Activated CD4-positive, alpha-beta T cell treated with anti-CD3 and anti-CD28 coated beads for 24 hours (primary cell): ENCODE results near the gene MTFR1L.

ENCODE experiments used
- DNase-seq, 2 donors: peaks; one replicate each; pipeline ENCODE4 v3.0.0-alpha.2; 2020; ENCODE audit warnings: low read depth in 2 of 2

Gene MTFR1L

DNA sequence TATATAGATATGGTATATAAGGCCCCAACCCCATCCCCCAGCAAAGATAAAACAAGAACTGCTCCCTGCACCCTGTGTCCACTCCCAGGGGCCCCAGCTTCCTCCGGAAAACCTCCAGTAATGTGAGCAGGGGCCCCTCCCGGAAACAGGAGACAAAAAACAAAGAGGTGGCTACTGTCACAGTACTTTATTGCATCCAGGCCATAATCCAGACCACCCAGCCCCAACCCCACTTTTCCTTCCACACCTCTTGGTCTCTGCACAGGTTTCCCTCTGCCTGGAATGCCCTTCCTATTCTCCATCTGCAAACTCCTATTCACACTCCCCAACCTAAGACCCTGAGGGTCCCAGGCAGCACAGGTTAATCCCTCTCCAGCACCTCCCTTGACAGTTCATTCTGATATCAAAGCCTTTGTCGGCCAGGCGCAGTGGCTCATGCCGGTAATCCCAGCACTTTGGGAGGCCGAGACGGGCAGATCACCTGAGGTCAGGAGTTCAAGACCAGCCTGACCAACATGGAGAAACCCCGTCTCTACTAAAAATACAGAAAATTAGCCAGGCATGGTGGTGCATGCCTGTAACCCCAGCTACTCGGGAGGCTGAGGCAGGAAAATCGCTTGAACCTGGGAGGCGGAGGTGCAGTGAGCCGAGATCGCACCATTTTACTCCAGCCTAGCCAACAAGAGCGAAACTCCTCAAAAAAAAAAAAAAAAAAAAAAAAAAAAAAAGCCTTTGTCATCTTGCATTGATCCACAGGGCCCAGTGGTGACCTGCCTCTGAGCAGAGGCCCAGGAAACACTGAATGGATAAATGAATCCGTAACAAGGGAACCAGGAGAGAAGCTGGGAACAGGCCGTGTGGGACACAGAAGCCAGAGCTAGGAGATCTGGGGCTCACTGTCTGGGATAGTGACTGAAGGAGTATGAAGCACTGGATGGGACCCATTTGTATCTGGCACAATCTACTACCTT is 41.8 kb downstream of the MTFR1L start:
- no peak for DNase-seq

DNA sequence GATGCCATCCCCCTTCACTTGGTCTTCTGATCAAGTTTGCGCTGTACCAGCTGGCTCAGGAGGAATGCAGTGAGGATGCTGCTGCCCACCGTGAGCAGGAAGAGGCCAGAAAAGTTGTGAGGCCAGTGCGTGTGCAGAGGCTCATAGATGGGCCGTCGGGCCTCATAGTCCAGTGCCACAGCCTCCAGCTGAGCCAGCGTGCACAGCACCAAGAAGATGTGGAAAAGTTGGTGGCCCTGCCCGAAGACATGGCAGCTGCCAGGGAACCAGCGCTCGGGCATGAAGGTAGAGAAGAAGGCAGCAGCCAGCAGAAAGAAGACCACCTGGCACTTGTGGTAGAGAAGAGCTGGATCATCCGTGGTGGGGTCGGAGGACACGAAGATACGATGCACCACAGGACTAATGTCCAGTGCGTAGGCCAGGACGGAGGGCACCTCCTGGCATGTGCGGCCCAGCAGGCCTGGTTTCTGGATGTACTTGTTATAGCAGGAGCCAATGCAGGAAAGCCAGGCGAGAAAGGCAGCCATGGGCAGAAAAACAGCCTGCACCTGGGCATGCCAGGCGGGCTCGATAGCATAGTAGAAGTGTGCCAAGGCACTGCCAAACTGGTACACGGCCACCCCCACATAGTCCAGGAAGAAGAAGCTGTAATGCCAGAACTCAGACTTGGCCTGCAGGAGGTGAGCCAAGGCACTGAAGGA is 43.2 kb downstream of the MTFR1L start:
- no peak for DNase-seq

DNA sequence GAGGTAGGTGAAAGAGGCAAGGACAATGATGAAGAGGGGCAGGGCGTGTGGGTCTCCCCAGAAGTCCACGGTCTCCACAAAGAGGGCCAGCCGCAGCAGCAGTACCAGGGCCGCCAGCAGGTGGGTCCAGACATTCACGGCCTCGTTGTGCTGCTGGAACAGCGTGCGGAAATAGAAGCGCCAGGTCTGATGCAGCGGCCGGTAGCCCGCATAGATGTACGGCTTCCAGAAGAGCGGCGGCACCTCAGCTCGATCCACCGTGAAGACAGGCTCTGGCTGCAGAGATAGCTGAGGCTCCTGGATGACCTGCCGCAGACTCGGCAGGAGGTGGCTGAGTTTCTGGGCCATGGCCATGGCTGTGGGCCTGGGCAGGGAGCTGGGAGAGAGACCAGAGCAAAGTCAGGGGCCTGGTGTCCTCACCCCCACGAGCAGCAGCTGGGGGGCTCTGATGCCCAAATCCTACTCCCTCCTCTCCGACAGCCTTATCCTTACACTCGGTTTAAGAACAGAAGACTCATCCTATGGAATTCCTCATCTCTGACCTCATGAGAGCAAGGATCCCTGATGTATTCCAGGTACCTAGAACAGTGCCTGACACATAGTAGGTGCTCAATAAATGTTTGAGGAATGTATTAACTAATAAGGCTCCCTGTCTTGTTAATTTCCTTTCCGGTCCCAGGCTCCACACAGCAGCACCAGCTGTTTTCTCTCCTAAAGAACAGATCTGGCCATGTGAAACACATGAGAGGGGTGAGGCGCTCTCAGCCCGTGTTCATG is 43.9 kb downstream of the MTFR1L start:
- DNase-seq: no peak

DNA sequence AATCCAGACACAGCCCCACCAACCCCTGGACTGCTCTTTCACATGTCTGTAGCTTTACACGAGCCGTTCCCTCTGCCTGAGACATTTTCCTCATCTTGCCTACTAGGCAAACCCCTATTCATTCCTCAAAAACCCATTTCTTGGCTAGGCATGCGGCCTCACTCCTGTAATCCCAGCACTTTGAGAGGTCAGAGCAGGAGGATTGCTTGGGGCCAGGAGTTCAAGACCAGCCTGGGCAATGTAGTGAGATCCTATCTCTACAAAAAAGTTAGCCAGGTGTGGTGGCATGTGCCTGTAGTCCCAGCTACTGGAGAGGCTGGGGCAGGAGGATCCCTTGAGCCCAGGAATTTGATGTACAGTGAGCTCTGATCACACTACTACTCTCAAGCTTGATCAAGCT is 44.7 kb downstream of the MTFR1L start:
- no peak for DNase-seq

- DNase-seq: no peak
Measured at GRCh38 chr1:25866288-25866687, 46.5 kb downstream of the MTFR1L start.

DNA sequence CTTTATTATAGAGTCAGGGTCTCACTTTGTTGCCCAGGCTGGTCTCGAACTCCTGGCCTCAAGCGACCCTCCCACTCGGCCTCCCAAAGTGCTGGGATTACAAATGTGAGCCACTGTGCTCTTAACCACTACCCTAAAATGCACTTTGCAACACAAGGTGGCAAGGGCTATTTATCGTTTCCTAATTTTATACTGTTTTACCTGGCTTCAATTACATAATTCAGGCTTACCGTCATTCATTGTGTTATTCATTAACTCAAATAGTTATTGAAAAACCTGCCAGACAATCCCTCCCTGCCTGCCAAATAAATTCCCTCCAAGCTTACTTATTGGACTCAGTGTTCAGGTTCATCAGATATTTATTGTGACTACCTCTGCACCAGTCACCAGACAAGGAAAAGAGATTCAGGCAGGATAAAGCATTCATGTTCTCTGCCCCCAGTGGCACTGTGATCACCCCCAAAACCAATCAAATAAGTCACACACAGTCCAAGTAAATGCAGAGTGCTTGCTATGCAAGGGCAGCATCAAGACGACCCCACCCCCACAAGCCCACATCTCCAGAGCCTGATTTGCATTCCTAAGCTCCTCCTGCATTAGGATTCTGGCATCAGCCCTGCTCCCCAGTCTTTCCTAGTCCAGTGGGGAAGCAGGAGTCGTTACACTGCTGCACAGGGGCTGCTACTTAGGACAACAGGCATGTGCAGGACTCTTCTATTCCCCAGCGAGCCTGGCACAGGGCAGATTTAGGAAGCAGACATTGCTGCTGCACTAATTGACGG is 47.6 kb downstream of the MTFR1L start:
- DNase-seq: no peak

- DNase-seq: no peak
Measured at GRCh38 chr1:25869909-25870606, 50.3 kb downstream of the MTFR1L start.

DNA sequence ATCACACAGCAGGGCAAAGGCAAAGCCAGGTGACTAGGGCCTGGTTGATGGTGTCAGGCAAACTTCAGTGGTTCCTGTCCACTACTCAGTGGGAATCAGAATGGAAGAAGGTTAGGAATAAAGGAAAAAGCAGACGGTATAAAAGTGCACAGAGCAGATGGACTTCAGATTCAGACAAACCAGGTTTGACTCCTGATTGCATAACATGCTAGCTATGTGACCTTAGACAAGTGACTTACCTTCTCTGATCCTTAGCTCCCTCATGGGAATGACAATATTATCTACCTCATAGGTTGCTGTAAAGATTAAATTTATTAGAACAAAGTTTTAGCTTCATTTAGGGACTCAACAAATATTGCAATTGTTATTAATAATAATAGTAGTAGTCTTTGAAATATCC is 50.9 kb downstream of the MTFR1L start:
- no peak for DNase-seq

DNA sequence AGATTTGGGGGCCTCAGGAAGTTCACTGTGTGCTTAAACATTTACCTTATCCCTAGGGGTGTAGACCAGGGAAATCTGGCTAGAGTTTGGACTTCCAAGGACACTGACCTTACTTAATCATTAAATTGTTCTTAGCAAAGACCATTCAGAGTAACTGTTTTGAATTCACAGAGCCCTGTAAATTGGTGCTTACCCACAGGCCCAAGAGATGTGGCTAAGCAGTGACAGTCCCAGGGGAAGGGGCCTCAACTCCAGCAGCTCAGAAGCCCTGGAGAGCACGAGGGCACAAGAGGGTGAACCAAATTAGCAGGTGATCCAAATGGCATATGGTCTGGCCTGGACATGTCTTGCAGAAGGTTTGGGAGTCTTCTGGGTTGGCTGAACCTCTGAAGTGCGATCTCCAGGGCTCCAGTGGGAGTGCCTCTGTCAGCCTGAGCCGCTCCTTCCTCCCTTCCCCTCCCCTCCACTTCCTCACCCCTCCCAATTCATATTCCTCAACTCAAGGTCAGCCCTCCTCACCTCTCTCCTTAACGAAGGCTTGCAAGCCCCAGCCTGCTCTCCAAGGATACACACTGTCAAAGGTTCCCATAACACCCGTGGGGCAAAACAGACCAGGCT is 51.4 kb downstream of the MTFR1L start:
- no peak for DNase-seq

GRCh38 chr1:25871704-25872494 is 52.1 kb downstream of the MTFR1L start:
- DNase-seq: no peak

GRCh38 chr1:25872713-25873112 is 53.0 kb downstream of the MTFR1L start:
- no peak for DNase-seq

- no peak for DNase-seq
Measured at GRCh38 chr1:25873120-25873519, 53.4 kb downstream of the MTFR1L start.

DNA sequence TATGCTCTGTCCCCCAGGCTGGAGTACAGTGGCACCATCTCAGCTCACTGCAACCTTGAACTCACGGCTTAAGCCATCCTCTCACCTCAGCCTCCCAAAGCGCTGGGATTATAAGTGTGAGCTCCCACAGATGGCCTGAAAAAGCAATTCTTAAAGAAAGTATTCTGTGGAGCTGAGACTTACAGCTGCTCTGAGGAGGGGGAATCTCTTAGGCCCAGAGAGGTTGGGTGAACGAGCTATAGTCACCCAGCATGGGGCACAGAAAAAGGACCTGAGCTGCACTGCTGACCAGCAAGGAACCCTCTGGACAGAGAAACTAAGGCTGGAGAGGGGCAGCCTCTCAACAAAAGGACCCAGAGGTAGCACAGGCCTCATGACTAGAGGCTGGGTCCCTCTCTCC is 54.5 kb downstream of the MTFR1L start:
- DNase-seq: no peak

- DNase-seq: no peak
Measured at GRCh38 chr1:25874635-25875153, 54.9 kb downstream of the MTFR1L start.

DNA sequence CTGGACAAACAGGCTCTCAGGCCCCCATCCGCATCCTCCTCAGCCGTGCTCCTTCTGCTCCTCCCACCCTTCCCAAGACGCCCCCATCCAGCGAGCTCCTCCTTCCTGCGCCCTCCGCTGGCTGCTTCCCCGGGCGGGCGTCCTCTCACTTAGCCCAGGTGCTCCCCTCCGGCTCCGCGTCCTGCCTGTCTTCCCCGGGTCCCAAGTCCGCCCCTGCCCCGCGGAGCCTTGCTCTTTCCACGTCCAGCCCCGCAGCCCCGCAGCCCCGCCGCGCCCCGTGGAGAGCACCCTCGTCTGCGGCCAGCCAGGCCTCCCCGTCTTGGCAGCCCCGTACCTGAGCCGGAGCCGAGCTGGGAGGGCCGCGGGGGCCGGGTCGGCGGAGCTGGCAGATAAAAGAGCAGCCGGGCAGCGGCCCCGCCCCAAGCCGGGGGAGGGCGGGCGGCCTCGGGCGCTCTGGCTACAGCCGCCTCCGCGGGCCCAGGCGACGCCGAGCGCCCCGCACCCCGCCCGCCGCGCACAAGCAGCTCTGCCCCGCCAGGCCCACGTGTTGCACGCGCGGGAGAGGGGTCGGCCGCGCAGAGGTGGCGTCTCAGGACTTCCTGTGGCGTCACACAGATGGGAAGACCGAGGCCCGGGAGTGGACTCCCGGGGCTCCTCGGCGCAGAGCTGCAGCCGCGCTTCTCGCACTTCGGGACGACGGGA is 55.6 kb downstream of the MTFR1L start, which contains the start of gene PAQR7:
Gene PAQR7 (minus strand): TSS at position 555 of the 702 bp plus-strand sequence. CDS start 11,869 bp downstream, outside the sequence.
- DNase-seq: peak; percentile 27 to 50

- peak in 1 of 2 donors; percentile 15 for DNase-seq
Measured at GRCh38 chr1:25875856-25876692, 56.3 kb downstream of the MTFR1L start.

GRCh38 chr1:25876693-25877077 is 56.9 kb downstream of the MTFR1L start:
- DNase-seq: no peak

DNA sequence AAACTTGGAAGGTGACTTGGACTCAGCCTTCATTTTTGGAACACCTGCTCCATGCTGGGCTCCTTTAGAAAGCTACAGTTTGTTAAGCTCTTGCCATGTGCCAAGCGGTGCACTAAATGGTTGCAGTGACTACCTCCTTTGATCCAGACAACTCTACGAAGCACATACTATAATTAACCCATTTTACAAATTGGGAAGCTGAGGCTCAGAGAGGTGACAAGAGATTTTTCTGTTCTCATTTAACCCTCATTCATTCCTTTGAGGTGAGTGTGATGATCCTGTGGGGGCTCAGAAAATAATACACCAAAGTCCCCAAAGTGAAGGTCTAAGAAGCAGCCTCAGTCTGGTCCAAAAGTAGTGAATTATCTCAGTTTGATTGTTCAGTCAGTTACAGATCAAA is 57.4 kb downstream of the MTFR1L start:
- DNase-seq: no peak
